Measurements from ENCODE around the gene ANK2. TPM values are rescaled to one million over a fixed set of nuclear protein-coding genes. Genes with fewer than 3 reads are reported as not detected.

The ANK2 gene
- total RNA-seq (14.7 TPM), polyA plus RNA-seq (5.3 TPM)
- long read RNA-seq, donor 1 = 0 reads
- long read RNA-seq, donor 2 = 0 reads
- long read RNA-seq, donor 3 = 0 reads
- long read RNA-seq, donor 4 = 0 reads
- long read RNA-seq, donor 5 = 0 reads
- long read RNA-seq, donor 6 = 0 reads
- long read RNA-seq, donor 7 = 0 reads
- long read RNA-seq, donor 8 = 0 reads
- long read RNA-seq, donor 9 = 0 reads
- long read RNA-seq, donor 10 = 0 reads

DNA sequence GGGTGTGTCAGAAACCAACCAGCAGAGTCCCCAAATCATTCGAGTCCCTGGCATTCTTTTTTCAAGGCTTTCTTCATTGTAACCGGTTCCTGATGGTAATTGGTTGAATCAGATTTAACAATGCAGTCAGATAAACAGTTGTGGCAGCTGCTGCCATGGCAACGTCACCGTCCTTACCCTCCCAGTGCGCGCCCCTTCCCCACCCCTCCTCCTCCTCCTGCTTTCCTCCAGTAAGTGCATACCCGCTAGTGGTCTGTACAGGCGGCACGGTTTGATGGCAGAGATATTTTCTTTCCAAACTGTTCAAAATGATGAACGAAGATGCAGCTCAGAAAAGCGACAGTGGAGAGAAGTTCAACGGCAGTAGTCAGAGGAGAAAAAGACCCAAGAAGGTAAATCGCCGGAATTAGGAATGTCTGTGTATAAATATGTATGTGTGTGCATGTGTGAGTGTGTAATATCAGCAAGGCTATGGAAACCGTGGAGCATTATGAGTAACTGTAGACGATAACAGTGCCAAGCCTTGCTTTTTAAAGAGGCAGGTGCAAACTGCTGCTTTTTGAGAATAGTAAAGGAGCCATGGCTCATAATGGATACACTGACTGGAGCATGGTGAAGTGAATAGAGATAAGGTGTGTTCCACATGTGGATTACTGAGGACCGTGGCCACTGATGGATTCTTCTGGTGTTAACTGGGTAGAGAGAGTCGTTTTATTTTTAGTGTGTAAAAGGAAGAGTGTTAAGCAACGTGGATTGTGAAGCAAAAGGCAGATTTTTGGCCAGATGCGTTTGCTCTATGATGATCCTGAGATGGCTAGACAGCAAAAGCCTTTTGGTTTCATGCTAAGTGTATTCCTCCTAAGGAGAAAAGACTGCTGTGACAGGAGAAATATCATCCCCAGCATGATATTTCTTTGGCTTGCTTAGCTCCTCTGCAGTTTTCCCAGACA lies at the start of gene ANK2:
Gene ANK2 (plus strand): TSS at position 233 of the 950 bp plus-strand sequence. CDS start 76 bp downstream, at position 309.
- Histone ChIP-seq H3K4me1 (ENCODE audit: control insufficient read depth in 2 of 2, insufficient read depth in 2 of 2, low read length in 2 of 2) (no peaks in the 10 kb centered on the region), H3K27ac (ENCODE audit: low read depth in 1 of 2, low read length in 1 of 2) (no peak within 1 kb of the TSS), H3K9me3 (ENCODE audit: control insufficient read depth in 2 of 2, insufficient read depth in 1 of 2, low read length in 1 of 2) (no peaks in the 10 kb centered on the region), H3K36me3 (ENCODE audit: control insufficient read depth in 2 of 2, insufficient read depth in 2 of 2, low read length in 1 of 2) (no peaks in the 10 kb centered on the region), H3K4me3 (ENCODE audit: low read length in 2 of 2) (no peak within 1 kb of the TSS), H3K27me3 (ENCODE audit: control insufficient read depth in 2 of 2, insufficient read depth in 1 of 2, low read length in 1 of 2) (no peaks in the 10 kb centered on the region)
- WGBS = 40% methylated on average over 20 of the region's 20 CpGs
- DNase-seq (ENCODE audit: low read depth in 6 of 9, low spot score in 9 of 9) = no peak

DNA sequence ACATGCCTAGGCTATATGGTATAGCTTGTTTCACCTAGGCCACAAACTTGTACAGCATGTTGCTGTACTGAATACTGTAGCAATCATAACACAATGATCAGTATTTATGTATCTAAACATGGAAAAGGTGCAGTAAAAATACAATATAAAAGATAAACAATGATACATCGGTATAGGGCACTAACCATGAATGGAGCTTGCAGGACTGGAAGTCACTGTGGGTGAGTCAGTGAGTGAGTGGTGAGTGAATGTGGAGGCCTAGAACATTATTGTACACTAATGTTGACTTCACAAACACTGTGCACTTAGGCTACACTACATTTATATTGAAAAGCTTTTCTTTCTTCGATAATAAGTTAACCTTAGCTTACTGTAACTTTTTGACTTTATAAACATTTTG lies 45.6 kb upstream of the ANK2 start:
- Histone ChIP-seq H3K36me3 (ENCODE audit: control insufficient read depth in 2 of 2, insufficient read depth in 2 of 2, low read length in 1 of 2) (no peaks in the 10 kb centered on the region), H3K9me3 (ENCODE audit: control insufficient read depth in 2 of 2, insufficient read depth in 1 of 2, low read length in 1 of 2) (no peaks in the 10 kb centered on the region), H3K27me3 (ENCODE audit: control insufficient read depth in 2 of 2, insufficient read depth in 1 of 2, low read length in 1 of 2) (no peaks in the 10 kb centered on the region), H3K27ac (ENCODE audit: low read depth in 1 of 2, low read length in 1 of 2) (no peak overlapping the region), H3K4me3 (ENCODE audit: low read length in 2 of 2) (no peak overlapping the region), H3K4me1 (ENCODE audit: control insufficient read depth in 2 of 2, insufficient read depth in 2 of 2, low read length in 2 of 2) (no peaks in the 10 kb centered on the region)
- DNase-seq (ENCODE audit: low read depth in 6 of 9, low spot score in 9 of 9) = no peak
- WGBS = 93% methylated on average over 2 of the region's 2 CpGs

DNA sequence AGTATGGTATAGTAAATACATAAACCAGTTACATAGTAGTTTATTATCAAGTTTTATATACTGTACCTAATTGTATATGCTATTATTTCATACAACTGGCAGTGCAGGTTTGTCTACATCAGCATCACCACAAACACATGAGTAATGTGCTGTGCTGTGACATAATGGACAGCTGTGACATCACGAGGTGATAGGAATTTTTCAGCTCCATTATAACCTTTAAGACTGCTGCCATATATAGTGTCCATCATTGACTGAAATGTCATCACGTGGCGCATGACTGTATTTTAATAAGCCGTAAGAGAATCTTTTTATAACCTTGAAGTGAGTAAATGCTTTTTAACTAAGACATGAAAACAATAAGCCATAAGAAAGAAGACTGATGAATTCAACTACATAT lies 44.8 kb upstream of the ANK2 start:
- Histone ChIP-seq H3K36me3 (ENCODE audit: control insufficient read depth in 2 of 2, insufficient read depth in 2 of 2, low read length in 1 of 2) (no peaks in the 10 kb centered on the region), H3K4me3 (ENCODE audit: low read length in 2 of 2) (no peak overlapping the region), H3K27ac (ENCODE audit: low read depth in 1 of 2, low read length in 1 of 2) (no peak overlapping the region), H3K27me3 (ENCODE audit: control insufficient read depth in 2 of 2, insufficient read depth in 1 of 2, low read length in 1 of 2) (no peaks in the 10 kb centered on the region), H3K4me1 (ENCODE audit: control insufficient read depth in 2 of 2, insufficient read depth in 2 of 2, low read length in 2 of 2) (no peaks in the 10 kb centered on the region), H3K9me3 (ENCODE audit: control insufficient read depth in 2 of 2, insufficient read depth in 1 of 2, low read length in 1 of 2) (no peaks in the 10 kb centered on the region)
- DNase-seq (ENCODE audit: low read depth in 6 of 9, low spot score in 9 of 9) = no peak
- 82% methylated on average over 4 of the region's 4 CpGs for WGBS

DNA sequence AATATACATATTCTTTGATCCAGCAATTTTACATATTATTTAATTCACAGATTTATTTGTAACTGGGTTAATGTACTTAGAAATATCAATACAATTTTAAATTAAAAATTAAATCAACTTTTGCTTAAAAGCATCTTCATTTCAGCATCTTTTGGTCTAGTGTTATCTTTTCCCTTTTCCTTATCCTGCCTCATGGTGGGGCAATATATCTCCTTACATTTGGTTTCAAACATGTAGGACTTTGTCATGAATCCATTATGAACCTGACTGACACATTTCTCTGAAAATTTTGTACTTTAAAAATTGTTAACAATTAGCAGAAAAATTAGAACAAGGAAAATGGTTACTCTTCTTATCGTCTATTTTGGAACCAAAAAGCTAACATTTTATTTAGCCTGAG lies 42.8 kb upstream of the ANK2 start:
- WGBS = 97% methylated on average over 1 of the region's 1 CpG
- Histone ChIP-seq H3K27me3 (ENCODE audit: control insufficient read depth in 2 of 2, insufficient read depth in 1 of 2, low read length in 1 of 2) (no peaks in the 10 kb centered on the region), H3K27ac (ENCODE audit: low read depth in 1 of 2, low read length in 1 of 2) (no peak overlapping the region), H3K9me3 (ENCODE audit: control insufficient read depth in 2 of 2, insufficient read depth in 1 of 2, low read length in 1 of 2) (no peaks in the 10 kb centered on the region), H3K36me3 (ENCODE audit: control insufficient read depth in 2 of 2, insufficient read depth in 2 of 2, low read length in 1 of 2) (no peaks in the 10 kb centered on the region), H3K4me3 (ENCODE audit: low read length in 2 of 2) (no peak overlapping the region), H3K4me1 (ENCODE audit: control insufficient read depth in 2 of 2, insufficient read depth in 2 of 2, low read length in 2 of 2) (no peaks in the 10 kb centered on the region)
- DNase-seq (ENCODE audit: low read depth in 6 of 9, low spot score in 9 of 9) = no peak

DNA sequence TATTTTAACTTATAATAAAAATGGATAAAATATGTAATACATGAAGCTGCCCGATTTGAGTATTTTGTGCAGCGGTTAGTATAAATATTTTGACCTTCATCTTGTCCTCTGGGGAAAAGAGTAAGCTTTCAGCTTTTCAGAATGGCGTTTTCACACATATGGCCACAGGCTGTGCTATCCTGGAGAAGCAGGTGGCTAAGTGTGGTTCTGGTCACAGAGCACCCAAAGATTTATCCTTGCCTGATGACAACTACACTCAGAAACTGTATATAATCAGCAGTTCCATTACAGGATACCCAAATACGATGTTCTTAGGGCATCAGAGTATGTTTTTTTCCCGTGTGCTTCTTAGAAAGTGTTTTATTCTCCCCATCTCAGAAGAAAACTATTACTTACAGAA lies 42.3 kb upstream of the ANK2 start:
- Histone ChIP-seq H3K36me3 (ENCODE audit: control insufficient read depth in 2 of 2, insufficient read depth in 2 of 2, low read length in 1 of 2) (no peaks in the 10 kb centered on the region), H3K4me3 (ENCODE audit: low read length in 2 of 2) (no peak overlapping the region), H3K27me3 (ENCODE audit: control insufficient read depth in 2 of 2, insufficient read depth in 1 of 2, low read length in 1 of 2) (no peaks in the 10 kb centered on the region), H3K27ac (ENCODE audit: low read depth in 1 of 2, low read length in 1 of 2) (no peak overlapping the region), H3K4me1 (ENCODE audit: control insufficient read depth in 2 of 2, insufficient read depth in 2 of 2, low read length in 2 of 2) (no peaks in the 10 kb centered on the region), H3K9me3 (ENCODE audit: control insufficient read depth in 2 of 2, insufficient read depth in 1 of 2, low read length in 1 of 2) (no peaks in the 10 kb centered on the region)
- DNase-seq (ENCODE audit: low read depth in 6 of 9, low spot score in 9 of 9) = no peak
- 88% methylated on average over 5 of the region's 5 CpGs for WGBS

DNA sequence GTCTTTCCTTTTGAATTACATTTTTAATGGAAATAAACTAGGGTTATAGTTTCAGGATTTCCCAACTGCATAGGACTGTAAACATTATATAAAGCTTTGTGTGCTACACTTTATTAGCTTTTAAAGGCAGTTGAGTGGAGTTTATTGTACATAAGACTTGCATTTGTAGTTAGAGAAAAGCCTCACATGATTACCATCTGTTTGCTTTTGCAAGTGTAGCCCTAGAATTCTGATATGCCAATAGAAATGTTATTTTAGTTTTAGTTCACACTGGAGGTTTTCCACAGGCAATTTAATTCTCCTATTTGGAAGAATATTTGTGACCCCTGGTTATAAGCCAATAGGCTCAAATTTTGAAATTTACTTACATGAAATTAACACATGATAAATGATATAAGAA lies 41.3 kb upstream of the ANK2 start:
- Histone ChIP-seq H3K27ac (ENCODE audit: low read depth in 1 of 2, low read length in 1 of 2) (no peak overlapping the region), H3K4me1 (ENCODE audit: control insufficient read depth in 2 of 2, insufficient read depth in 2 of 2, low read length in 2 of 2) (no peaks in the 10 kb centered on the region), H3K36me3 (ENCODE audit: control insufficient read depth in 2 of 2, insufficient read depth in 2 of 2, low read length in 1 of 2) (no peaks in the 10 kb centered on the region), H3K4me3 (ENCODE audit: low read length in 2 of 2) (no peak overlapping the region), H3K27me3 (ENCODE audit: control insufficient read depth in 2 of 2, insufficient read depth in 1 of 2, low read length in 1 of 2) (no peaks in the 10 kb centered on the region), H3K9me3 (ENCODE audit: control insufficient read depth in 2 of 2, insufficient read depth in 1 of 2, low read length in 1 of 2) (no peaks in the 10 kb centered on the region)
- DNase-seq (ENCODE audit: low read depth in 6 of 9, low spot score in 9 of 9) = no peak

DNA sequence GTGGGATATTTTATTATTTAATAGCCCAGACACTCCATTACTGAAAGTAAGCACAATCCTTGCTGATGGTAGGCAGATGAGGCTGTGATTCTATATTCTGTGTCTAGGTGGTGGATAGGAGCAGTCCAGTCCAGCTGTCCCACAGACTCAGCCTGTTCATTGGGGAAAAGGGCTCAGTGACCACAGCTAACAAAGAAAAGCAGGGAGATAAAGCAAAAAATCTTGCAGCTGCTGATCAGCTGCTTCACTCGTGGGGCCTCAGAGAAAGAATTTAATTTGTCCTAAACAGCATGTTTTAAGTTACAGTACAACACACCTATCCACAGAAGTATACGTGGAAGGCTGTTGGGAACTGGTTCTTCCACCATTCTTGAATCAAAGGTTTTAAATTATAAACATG lies 40.7 kb upstream of the ANK2 start:
- DNase-seq (ENCODE audit: low read depth in 6 of 9, low spot score in 9 of 9) = no peak
- Histone ChIP-seq H3K27me3 (ENCODE audit: control insufficient read depth in 2 of 2, insufficient read depth in 1 of 2, low read length in 1 of 2) (no peaks in the 10 kb centered on the region), H3K27ac (ENCODE audit: low read depth in 1 of 2, low read length in 1 of 2) (no peak overlapping the region), H3K4me1 (ENCODE audit: control insufficient read depth in 2 of 2, insufficient read depth in 2 of 2, low read length in 2 of 2) (no peaks in the 10 kb centered on the region), H3K9me3 (ENCODE audit: control insufficient read depth in 2 of 2, insufficient read depth in 1 of 2, low read length in 1 of 2) (no peaks in the 10 kb centered on the region), H3K36me3 (ENCODE audit: control insufficient read depth in 2 of 2, insufficient read depth in 2 of 2, low read length in 1 of 2) (no peaks in the 10 kb centered on the region), H3K4me3 (ENCODE audit: low read length in 2 of 2) (no peak overlapping the region)
- 71% methylated on average over 2 of the region's 2 CpGs for WGBS

DNA sequence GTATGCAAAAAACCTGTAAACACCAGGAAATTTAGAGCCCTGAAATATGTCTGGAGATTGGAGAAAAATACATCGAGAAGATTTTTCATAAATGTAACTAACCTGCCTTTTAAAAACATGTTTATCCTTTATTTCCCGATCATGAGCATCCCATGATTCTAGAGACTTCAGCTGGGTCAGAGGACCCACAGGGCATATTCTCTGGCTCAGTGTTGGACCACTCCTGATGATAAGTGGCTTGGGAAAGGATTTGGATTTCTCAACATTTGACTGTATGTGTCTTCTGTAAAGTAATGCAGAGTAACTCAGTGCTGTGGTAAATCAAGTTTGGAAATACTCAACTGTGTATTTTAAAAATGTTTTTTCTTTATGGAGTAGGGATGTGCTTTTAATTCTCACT lies 40.0 kb upstream of the ANK2 start:
- Histone ChIP-seq H3K27me3 (ENCODE audit: control insufficient read depth in 2 of 2, insufficient read depth in 1 of 2, low read length in 1 of 2) (no peaks in the 10 kb centered on the region), H3K36me3 (ENCODE audit: control insufficient read depth in 2 of 2, insufficient read depth in 2 of 2, low read length in 1 of 2) (no peaks in the 10 kb centered on the region), H3K27ac (ENCODE audit: low read depth in 1 of 2, low read length in 1 of 2) (no peak overlapping the region), H3K4me1 (ENCODE audit: control insufficient read depth in 2 of 2, insufficient read depth in 2 of 2, low read length in 2 of 2) (no peaks in the 10 kb centered on the region), H3K9me3 (ENCODE audit: control insufficient read depth in 2 of 2, insufficient read depth in 1 of 2, low read length in 1 of 2) (no peaks in the 10 kb centered on the region), H3K4me3 (ENCODE audit: low read length in 2 of 2) (no peak overlapping the region)
- no peak for DNase-seq (ENCODE audit: low read depth in 6 of 9, low spot score in 9 of 9)
- 95% methylated on average over 2 of the region's 2 CpGs for whole genome bisulfite sequencing

DNA sequence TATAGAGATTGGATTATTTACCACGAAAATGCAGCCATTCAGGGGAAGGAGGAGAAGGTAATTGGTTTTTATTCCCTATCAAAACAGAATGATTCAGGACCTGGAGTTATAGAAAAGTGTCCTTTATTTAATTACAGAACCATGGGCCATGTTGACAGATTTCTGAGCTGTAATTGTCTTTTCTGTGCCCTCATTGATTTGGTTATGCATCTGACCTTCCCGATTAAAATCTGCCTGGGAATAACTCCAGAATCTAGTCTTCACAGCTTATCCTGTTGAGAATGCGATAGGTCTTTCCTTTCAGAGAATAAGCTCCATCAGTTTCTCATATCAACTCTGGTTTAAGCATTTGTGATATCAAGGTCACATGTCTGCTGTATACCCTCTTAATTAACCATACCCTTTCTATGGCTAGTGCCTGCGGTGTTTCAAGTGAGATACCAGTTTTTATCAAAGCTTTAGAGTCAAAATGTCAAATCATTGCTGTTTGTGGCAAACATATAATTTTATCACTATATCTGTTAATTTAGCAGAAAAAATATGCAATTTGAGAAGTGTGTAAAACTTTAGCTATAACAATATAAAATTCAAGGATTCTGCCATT lies 37.2 kb upstream of the ANK2 start:
- no peak for DNase-seq (ENCODE audit: low read depth in 6 of 9, low spot score in 9 of 9)
- H3K27me3 ChIP-seq (ENCODE audit: control insufficient read depth in 2 of 2, insufficient read depth in 1 of 2, low read length in 1 of 2) = no peaks in the 10 kb centered on the region
- H3K4me3 ChIP-seq (ENCODE audit: low read length in 2 of 2) = no peak overlapping the region
- no peak overlapping the region for H3K27ac ChIP-seq (ENCODE audit: low read depth in 1 of 2, low read length in 1 of 2)
- H3K9me3 ChIP-seq (ENCODE audit: control insufficient read depth in 2 of 2, insufficient read depth in 1 of 2, low read length in 1 of 2) = no peaks in the 10 kb centered on the region
- no peaks in the 10 kb centered on the region for H3K36me3 ChIP-seq (ENCODE audit: control insufficient read depth in 2 of 2, insufficient read depth in 2 of 2, low read length in 1 of 2)
- no peaks in the 10 kb centered on the region for H3K4me1 ChIP-seq (ENCODE audit: control insufficient read depth in 2 of 2, insufficient read depth in 2 of 2, low read length in 2 of 2)
- WGBS = 91% methylated on average over 4 of the region's 4 CpGs

Measured in thymus (tissue), 14 donors.